Osteoblast (primary cell): ENCODE results near the gene UBFD1. TPM values are rescaled to one million over a fixed set of nuclear protein-coding genes. Genes with fewer than 3 reads are reported as not detected.
A peak's percentile ranks its signal among the peaks of the same experiment; 100 is the strongest.

Experiments
- DNase-seq: peaks from one replicate; pipeline ENCODE4 v3.0.0; 2011; ENCODE audit warnings: low spot score, mixed read lengths; ENCODE audit not compliant: insufficient read length; ENCODE audit errors: missing footprints
- H2AFZ ChIP-seq: 2 replicates; pipeline ENCODE4 v1.6.0; 2011; ENCODE audit warnings: mild to moderate bottlenecking, low read length
- H3K27ac ChIP-seq: 2 replicates; pipeline ENCODE4 v1.5.1; 2011; ENCODE audit warnings: mild to moderate bottlenecking, low read depth, low read length, moderate library complexity
- H3K27me3 ChIP-seq: 2 replicates; pipeline ENCODE4 v1.6.0; 2012; ENCODE audit warnings: mild to moderate bottlenecking, control low read depth, inconsistent platforms, low read length, moderate library complexity; ENCODE audit not compliant: insufficient read depth
- H3K36me3 ChIP-seq: 2 replicates; pipeline ENCODE4 v1.5.1; 2011; ENCODE audit warnings: mild to moderate bottlenecking, low read length, control low read depth, moderate library complexity; ENCODE audit not compliant: insufficient read depth
- H3K4me1 ChIP-seq: 2 replicates; pipeline ENCODE4 v1.5.1; 2011; ENCODE audit warnings: mild to moderate bottlenecking, low read length, control low read depth, moderate library complexity; ENCODE audit not compliant: insufficient read depth
- H3K4me2 ChIP-seq: 2 replicates; pipeline ENCODE4 v1.6.0; 2011; ENCODE audit warnings: mild to moderate bottlenecking, low read length; ENCODE audit not compliant: insufficient read depth
- H3K4me3 ChIP-seq: fragments of 200-600 bp; sonication (generic); 3 replicates; pipeline ENCODE4 v1.5.1; 2012; ENCODE audit warnings: mild to moderate bottlenecking, low read length, inconsistent platforms; ENCODE audit not compliant: insufficient read depth
- H3K79me2 ChIP-seq: 2 replicates; pipeline ENCODE4 v1.6.0; 2012; ENCODE audit warnings: mild to moderate bottlenecking, low read length, control low read depth, inconsistent platforms; ENCODE audit not compliant: insufficient read depth
- H3K9me3 ChIP-seq: 2 replicates; pipeline ENCODE4 v1.5.1; 2011; ENCODE audit warnings: low read depth, low read length, control low read depth
- H4K20me1 ChIP-seq: 2 replicates; pipeline ENCODE4 v1.6.0; 2012; ENCODE audit warnings: mild to moderate bottlenecking, low read length, control low read depth; ENCODE audit not compliant: insufficient read depth
- total RNA-seq: library from RNA; depleted of rRNA; stranded (reverse); fragments of >200 nt; gene quantifications from 2 replicates; pipeline ENCODE4 v1.2.3, GENCODE V29; 2012
- TF ChIP-seq, protein P1 (sequence below): IDR thresholded peaks from 2 replicates; pipeline ENCODE4 v1.5.1; 2011; ENCODE audit warnings: mild to moderate bottlenecking, low read depth, low read length, moderate library complexity; ENCODE audit errors: extremely low read depth

UBFD1 gene
- total RNA-seq, 1 donor = 109 TPM

DNA sequence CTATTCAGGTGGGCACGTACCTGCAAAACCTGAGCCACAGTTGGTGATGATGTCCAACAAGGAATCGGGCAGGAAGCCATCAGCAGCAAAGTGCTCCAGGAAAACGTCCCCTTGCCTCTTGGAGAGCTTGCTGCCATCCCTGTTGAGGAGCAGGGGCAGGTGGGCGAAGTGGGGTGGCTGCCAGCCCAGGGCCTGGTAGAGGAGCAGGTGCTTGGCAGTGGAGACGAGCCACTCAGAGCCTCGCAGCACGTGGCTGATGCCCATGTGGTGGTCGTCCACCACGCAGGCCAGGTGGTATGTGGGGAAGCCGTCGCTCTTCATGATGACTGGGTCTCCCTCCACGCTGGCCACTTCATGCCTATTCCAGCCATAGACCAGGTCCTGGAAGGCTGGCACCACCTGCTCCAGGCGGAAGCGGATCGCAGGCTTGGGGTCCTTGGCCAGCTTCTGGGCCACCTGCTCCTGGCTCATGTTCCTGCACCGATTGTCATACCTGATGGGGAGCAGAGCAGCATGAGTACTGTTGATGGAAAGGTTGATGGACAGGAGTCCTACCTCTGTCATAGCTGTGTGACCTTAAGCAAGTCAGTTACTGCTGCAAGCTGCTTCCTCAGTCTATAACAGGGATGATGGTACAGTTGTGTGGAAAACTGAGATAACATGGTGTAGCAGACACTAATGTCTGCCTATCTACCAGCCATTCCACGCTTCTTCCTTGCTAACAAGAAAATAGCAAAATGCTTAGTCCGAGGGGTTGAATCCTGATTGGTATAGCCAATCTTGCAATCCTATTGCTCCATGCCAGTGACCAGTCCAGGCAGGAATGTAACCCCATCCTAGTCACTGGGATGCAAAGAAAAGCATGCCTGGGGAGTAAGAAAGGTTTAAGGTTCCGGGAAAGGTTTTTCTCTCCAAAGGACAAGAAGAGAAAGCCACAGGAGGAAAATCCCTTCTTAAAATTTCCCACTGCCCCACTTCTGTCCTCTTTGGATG lies 22.4 kb upstream of the UBFD1 start:
- H3K4me2 ChIP-seq = peak overlapping the region; percentile 37
- H3K4me3 ChIP-seq = no peak overlapping the region
- peaks cover 60% of the 10 kb centered on the region for H3K36me3 ChIP-seq
- TF ChIP-seq, protein P1, sequence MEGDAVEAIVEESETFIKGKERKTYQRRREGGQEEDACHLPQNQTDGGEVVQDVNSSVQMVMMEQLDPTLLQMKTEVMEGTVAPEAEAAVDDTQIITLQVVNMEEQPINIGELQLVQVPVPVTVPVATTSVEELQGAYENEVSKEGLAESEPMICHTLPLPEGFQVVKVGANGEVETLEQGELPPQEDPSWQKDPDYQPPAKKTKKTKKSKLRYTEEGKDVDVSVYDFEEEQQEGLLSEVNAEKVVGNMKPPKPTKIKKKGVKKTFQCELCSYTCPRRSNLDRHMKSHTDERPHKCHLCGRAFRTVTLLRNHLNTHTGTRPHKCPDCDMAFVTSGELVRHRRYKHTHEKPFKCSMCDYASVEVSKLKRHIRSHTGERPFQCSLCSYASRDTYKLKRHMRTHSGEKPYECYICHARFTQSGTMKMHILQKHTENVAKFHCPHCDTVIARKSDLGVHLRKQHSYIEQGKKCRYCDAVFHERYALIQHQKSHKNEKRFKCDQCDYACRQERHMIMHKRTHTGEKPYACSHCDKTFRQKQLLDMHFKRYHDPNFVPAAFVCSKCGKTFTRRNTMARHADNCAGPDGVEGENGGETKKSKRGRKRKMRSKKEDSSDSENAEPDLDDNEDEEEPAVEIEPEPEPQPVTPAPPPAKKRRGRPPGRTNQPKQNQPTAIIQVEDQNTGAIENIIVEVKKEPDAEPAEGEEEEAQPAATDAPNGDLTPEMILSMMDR = no peak
- no peaks in the 10 kb centered on the region for H3K79me2 ChIP-seq
- no peak overlapping the region for H2AFZ ChIP-seq
- H3K4me1 ChIP-seq = peaks cover 22% of the 10 kb centered on the region
- H3K27ac ChIP-seq = peak overlapping the region; percentile 41
- H3K27me3 ChIP-seq = no peaks in the 10 kb centered on the region
- H3K9me3 ChIP-seq = no peaks in the 10 kb centered on the region
- no peak for DNase-seq
- no peaks in the 10 kb centered on the region for H4K20me1 ChIP-seq

DNA sequence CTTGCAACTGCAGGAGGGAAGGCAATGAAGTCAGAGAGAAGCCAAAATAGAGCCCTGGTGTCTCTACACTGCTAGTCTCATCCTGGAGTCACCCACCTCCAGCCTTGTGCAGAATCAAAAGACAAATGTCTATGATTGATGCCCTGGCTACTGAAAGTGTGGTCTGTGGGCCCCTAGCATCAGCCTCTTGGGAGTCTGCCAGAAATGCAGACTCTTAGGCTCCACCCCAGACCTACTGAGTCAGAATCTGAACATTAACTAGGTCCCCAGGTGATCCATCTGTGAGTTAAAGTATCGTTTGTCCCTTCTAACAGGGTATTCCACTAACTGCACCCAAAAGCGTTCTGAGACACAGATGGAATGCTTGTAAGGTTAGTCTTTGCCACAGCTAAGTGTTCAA lies 21.6 kb upstream of the UBFD1 start:
- TF ChIP-seq, protein P1 = no peak
- DNase-seq = no peak
- no peaks in the 10 kb centered on the region for H3K9me3 ChIP-seq
- H3K36me3 ChIP-seq = peaks cover 63% of the 10 kb centered on the region
- H3K4me2 ChIP-seq = peak overlapping the region; percentile 37
- H2AFZ ChIP-seq = no peak overlapping the region
- H3K4me1 ChIP-seq = peaks cover 22% of the 10 kb centered on the region
- no peak overlapping the region for H3K27ac ChIP-seq
- no peaks in the 10 kb centered on the region for H3K79me2 ChIP-seq
- no peaks in the 10 kb centered on the region for H4K20me1 ChIP-seq
- no peaks in the 10 kb centered on the region for H3K27me3 ChIP-seq
- H3K4me3 ChIP-seq = no peak overlapping the region

DNA sequence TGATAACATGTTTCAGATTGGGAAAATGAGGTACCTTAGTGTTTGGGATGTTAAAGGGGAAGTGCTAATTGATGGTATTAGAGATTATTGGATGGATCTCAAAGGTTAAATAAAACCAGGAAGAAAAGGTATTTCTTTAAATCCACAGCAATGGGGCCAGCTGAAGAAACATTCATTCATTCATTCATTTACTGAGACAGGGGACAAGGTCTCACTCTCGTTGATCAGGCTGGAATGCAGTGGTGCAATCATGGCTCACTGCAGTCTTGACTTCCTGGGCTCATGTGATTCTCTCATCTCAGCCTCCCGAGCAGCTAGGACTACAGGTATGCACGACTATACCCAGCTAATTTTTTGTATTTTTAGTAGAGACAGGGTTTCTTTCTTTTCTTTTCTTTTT lies 20.1 kb upstream of the UBFD1 start:
- no peaks in the 10 kb centered on the region for H3K79me2 ChIP-seq
- no peak for DNase-seq
- peaks cover 63% of the 10 kb centered on the region for H3K36me3 ChIP-seq
- H3K9me3 ChIP-seq = no peaks in the 10 kb centered on the region
- no peak overlapping the region for H2AFZ ChIP-seq
- no peaks in the 10 kb centered on the region for H4K20me1 ChIP-seq
- peaks cover 22% of the 10 kb centered on the region for H3K4me1 ChIP-seq
- no peak overlapping the region for H3K27ac ChIP-seq
- no peaks in the 10 kb centered on the region for H3K27me3 ChIP-seq
- no peak overlapping the region for H3K4me2 ChIP-seq
- TF ChIP-seq, protein P1 = no peak
- no peak overlapping the region for H3K4me3 ChIP-seq

DNA sequence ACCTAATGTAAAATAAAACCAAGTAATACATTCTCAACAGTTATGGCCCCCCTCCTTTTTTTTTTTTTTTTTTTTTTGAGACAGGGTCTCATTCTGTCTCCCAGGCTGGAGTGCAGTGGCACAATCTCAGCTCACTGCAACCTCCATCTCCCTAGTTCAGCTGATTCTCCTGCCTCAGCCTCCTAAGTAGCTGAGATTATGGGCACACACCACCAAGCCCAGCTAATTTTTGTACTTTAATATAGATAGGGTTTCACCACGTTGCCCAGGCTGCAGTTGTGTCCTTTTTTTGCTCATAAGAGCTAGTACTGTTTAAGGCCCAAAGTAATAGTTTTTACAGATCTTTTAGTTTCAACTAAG lies 18.6 kb upstream of the UBFD1 start:
- H3K36me3 ChIP-seq = peaks cover 54% of the 10 kb centered on the region
- no peak overlapping the region for H2AFZ ChIP-seq
- TF ChIP-seq, protein P1 = no peak
- no peaks in the 10 kb centered on the region for H3K9me3 ChIP-seq
- no peaks in the 10 kb centered on the region for H3K79me2 ChIP-seq
- no peaks in the 10 kb centered on the region for H4K20me1 ChIP-seq
- peak overlapping the region; percentile 50 for H3K27ac ChIP-seq
- H3K27me3 ChIP-seq = no peaks in the 10 kb centered on the region
- no peak overlapping the region for H3K4me3 ChIP-seq
- DNase-seq = no peak
- H3K4me2 ChIP-seq = no peak overlapping the region
- H3K4me1 ChIP-seq = peaks cover 22% of the 10 kb centered on the region
